HepG2 (cell line): ENCODE data around the gene MLN.

Experiments used
- CENPBD1 ChIP-seq: sonication (generic); formaldehyde crosslinking; IDR thresholded peaks from 2 replicates; pipeline ENCODE4 v1.8.0; 2022; ENCODE audit warnings: missing genetic modification reagents, low read depth, mild to moderate bottlenecking, borderline replicate concordance
- CTCF ChIP-seq: sonication (generic); formaldehyde crosslinking; IDR thresholded peaks from 2 replicates; pipeline ENCODE4 v1.5.0; 2020; ENCODE audit warnings: mild to moderate bottlenecking, missing genetic modification reagents, moderate library complexity
- KAT8 ChIP-seq: IDR thresholded peaks from 2 replicates; pipeline ENCODE4 v1.6.1; 2016; ENCODE audit warnings: missing genetic modification reagents, missing compliant biosample characterization
- KDM5B ChIP-seq: sonication (generic); formaldehyde crosslinking; IDR thresholded peaks from 2 replicates; pipeline ENCODE4 v1.4.0; 2020; ENCODE audit warnings: missing genetic modification reagents, mild to moderate bottlenecking, borderline replicate concordance
- MLX ChIP-seq: IDR thresholded peaks from 2 replicates; pipeline ENCODE4 v1.6.1; 2016
- RXRA ChIP-seq: sonication (generic); formaldehyde crosslinking; IDR thresholded peaks from 2 replicates; pipeline ENCODE4 v1.5.1; 2020; ENCODE audit warnings: missing genetic modification reagents
- TOE1 ChIP-seq: sonication (generic); formaldehyde crosslinking; IDR thresholded peaks from 2 replicates; pipeline ENCODE4 v1.4.0; 2020; ENCODE audit warnings: mild to moderate bottlenecking, missing genetic modification reagents
- ZNF331 ChIP-seq: sonication (generic); formaldehyde crosslinking; IDR thresholded peaks from 2 replicates; pipeline ENCODE4 v1.4.0; 2020; ENCODE audit warnings: missing genetic modification reagents

- TF ChIP-seq RXRA (no peak), TOE1 (CRISPR knock-in tag) (no peak), KDM5B (CRISPR knock-in tag) (no peak), CENPBD1 (no peak), CTCF (no peak), MLX (no peak), KAT8 (CRISPR knock-in tag) (no peak), ZNF331 (CRISPR knock-in tag) (no peak)
Observed at GRCh38 chr6:33817489-33817888, 13.7 kb upstream of the MLN start.
